H1 (cell line): ENCODE data around the gene EPHA3. TPM values are rescaled to one million over a fixed set of nuclear protein-coding genes. Genes with fewer than 3 reads are reported as not detected.

ENCODE experiments used
- CTCF ChIA-PET: fragments of 300-600 bp; sonication (Branson Sonifier 250); formaldehyde crosslinking; loops from one replicate; lab custom pipeline; 2021; ENCODE audit not compliant: partially characterized antibody; lab: Charles Lee
- POLR2A ChIA-PET: fragments of 300-600 bp; sonication (Branson Sonifier 250); formaldehyde crosslinking; loops from one replicate; lab custom pipeline; 2021; ENCODE audit warnings: inconsistent platforms; ENCODE audit not compliant: partially characterized antibody; lab: Charles Lee
- DNase-seq, 2 experiments: peaks; one replicate each; pipeline versions ENCODE4 v3.0.0 to v3.0.0-alpha.2; 2010 to 2022; ENCODE audit warnings: low spot score in 2 of 2, low read depth in 1 of 2, mixed read lengths in 1 of 2
- FAIRE-seq: peaks from 2 replicates; lab custom pipeline; 2011; peaks lifted over from hg19 to GRCh38; lab: Jason Lieb, UNC
- H2AFZ ChIP-seq: 2 replicates; pipeline ENCODE4 v1.8.1; 2012; ENCODE audit warnings: low read length, inconsistent platforms
- H2AK5ac ChIP-seq: 2 replicates; pipeline ENCODE4 v1.6.1; 2013; ENCODE audit warnings: low read depth, low read length
- H2BK120ac ChIP-seq: replicated peaks from 2 replicates; pipeline ENCODE3; 2013; ENCODE audit warnings: low read depth, low read length, inconsistent platforms
- H2BK12ac ChIP-seq: 2 replicates; pipeline ENCODE4 v1.6.1; 2013; ENCODE audit warnings: low read depth, low read length
- H2BK15ac ChIP-seq: 2 replicates; pipeline ENCODE4 v1.6.1; 2013; ENCODE audit warnings: low read length
- H2BK20ac ChIP-seq: 2 replicates; pipeline ENCODE4 v1.6.1; 2013; ENCODE audit warnings: low read length
- H2BK5ac ChIP-seq: 2 replicates; pipeline ENCODE4 v1.6.1; 2013; ENCODE audit warnings: low read depth, low read length
- H3K14ac ChIP-seq: 2 replicates; pipeline ENCODE4 v1.6.1; 2013; ENCODE audit warnings: inconsistent platforms; ENCODE audit not compliant: insufficient read length
- H3K18ac ChIP-seq: 2 replicates; pipeline ENCODE4 v1.6.1; 2013; ENCODE audit warnings: low read length; ENCODE audit errors: extremely low read depth
- H3K23ac ChIP-seq: 2 replicates; pipeline ENCODE4 v1.6.1; 2013; ENCODE audit warnings: inconsistent platforms; ENCODE audit not compliant: insufficient read length
- H3K23me2 ChIP-seq: 2 replicates; pipeline ENCODE4 v1.6.1; 2013; ENCODE audit warnings: low read depth, low read length
- H3K27ac ChIP-seq: 2 replicates; pipeline ENCODE4 v1.6.1; 2011; ENCODE audit warnings: low read depth, low read length, inconsistent platforms
- H3K27me3 ChIP-seq, 4 experiments: replicated peaks in 1 of 4; 1 replicate in 1 of 4; 2 replicates in 3 of 4; pipeline versions ENCODE4 v1.6.1 to v1.8.1; 2011 to 2013; ENCODE audit warnings: low read length in 3 of 4, mild to moderate bottlenecking in 3 of 4, inconsistent platforms in 2 of 4, mixed read lengths in 2 of 4, moderate library complexity in 1 of 4; ENCODE audit not compliant: control insufficient read depth in 3 of 4, insufficient read depth in 3 of 4; ENCODE audit errors: extremely low read depth in 1 of 4
- H3K36me3 ChIP-seq, 4 experiments: 2 replicates each; pipeline versions ENCODE4 v1.6.1 to v1.8.1; 2011 to 2013; ENCODE audit warnings: mild to moderate bottlenecking in 4 of 4, low read length in 3 of 4, moderate library complexity in 2 of 4, control low read depth in 1 of 4, inconsistent platforms in 1 of 4; ENCODE audit not compliant: insufficient read depth in 4 of 4, control insufficient read depth in 2 of 4
- H3K4ac ChIP-seq: replicated peaks from 2 replicates; pipeline ENCODE3; 2013; ENCODE audit warnings: low read length, low read depth, mixed read lengths, inconsistent platforms; ENCODE audit not compliant: insufficient read length
- H3K4me1 ChIP-seq, 4 experiments: replicated peaks in 1 of 4; 1 replicate in 1 of 4; 2 replicates in 3 of 4; pipeline versions ENCODE4 v1.6.1 to v1.8.1; 2011 to 2013; ENCODE audit warnings: low read length in 3 of 4, inconsistent platforms in 2 of 4, mixed read lengths in 1 of 4; ENCODE audit not compliant: insufficient read depth in 4 of 4, control insufficient read depth in 3 of 4
- H3K4me2 ChIP-seq, 2 experiments: 2 replicates each; pipeline versions ENCODE4 v1.6.1 to v1.8.1; 2011 to 2013; ENCODE audit warnings: low read depth in 2 of 2, low read length in 2 of 2, control low read depth in 1 of 2, inconsistent platforms in 1 of 2, mild to moderate bottlenecking in 1 of 2; ENCODE audit not compliant: insufficient read depth in 1 of 2
- H3K4me3 ChIP-seq, 4 experiments: fragments of 200-600, 300-600 bp in 1 of 4; sonication (generic), shearing (Covaris generic), sonication (Bioruptor Twin) in 1 of 4; 2 replicates each; pipeline versions ENCODE4 v1.5.1 to v1.8.1; 2011 to 2016; ENCODE audit warnings: low read length in 4 of 4, low read depth in 3 of 4, control low read depth in 2 of 4, inconsistent platforms in 2 of 4, mild to moderate bottlenecking in 2 of 4, mixed read lengths in 1 of 4, moderate library complexity in 1 of 4; ENCODE audit not compliant: insufficient read depth in 2 of 4; ENCODE audit errors: extremely low read depth in 1 of 4
- H3K56ac ChIP-seq: replicated peaks from 2 replicates; pipeline ENCODE3; 2013; ENCODE audit warnings: low read depth, mild to moderate bottlenecking, mixed read lengths, low read length, inconsistent platforms; ENCODE audit not compliant: insufficient read length
- H3K79me1 ChIP-seq: 2 replicates; pipeline ENCODE4 v1.6.1; 2013; ENCODE audit warnings: low read depth, low read length, control low read depth
- H3K79me2 ChIP-seq, 2 experiments: 2 replicates each; pipeline versions ENCODE4 v1.6.1 to v1.8.1; 2012 to 2013; ENCODE audit warnings: low read length in 2 of 2, mild to moderate bottlenecking in 2 of 2, inconsistent platforms in 1 of 2; ENCODE audit not compliant: insufficient read depth in 2 of 2, control insufficient read depth in 1 of 2
- H3K9ac ChIP-seq, 4 experiments: replicated peaks in 1 of 4; 1 replicate in 1 of 4; 2 replicates in 3 of 4; pipeline versions ENCODE4 v1.6.1 to v1.8.1; 2011 to 2013; ENCODE audit warnings: low read depth in 3 of 4, low read length in 3 of 4, control low read depth in 2 of 4, mild to moderate bottlenecking in 2 of 4, moderate library complexity in 2 of 4, inconsistent platforms in 1 of 4; ENCODE audit errors: extremely low read depth in 1 of 4
- H3K9me3 ChIP-seq, 2 experiments: 2 replicates each; pipeline versions ENCODE4 v1.6.1 to v1.8.1; 2012 to 2013; ENCODE audit warnings: mild to moderate bottlenecking in 2 of 2, moderate library complexity in 2 of 2, control low read depth in 1 of 2, inconsistent platforms in 1 of 2, low read depth in 1 of 2, low read length in 1 of 2, mixed read lengths in 1 of 2; ENCODE audit not compliant: insufficient read depth in 2 of 2
- H4K20me1 ChIP-seq, 2 experiments: replicated peaks in 1 of 2; 2 replicates each; pipeline versions ENCODE3 to v1.8.1; 2011 to 2013; ENCODE audit warnings: inconsistent platforms in 2 of 2, low read length in 2 of 2, mild to moderate bottlenecking in 1 of 2; ENCODE audit not compliant: insufficient read depth in 2 of 2, control insufficient read depth in 1 of 2
- H4K5ac ChIP-seq: 2 replicates; pipeline ENCODE4 v1.6.1; 2013; ENCODE audit warnings: low read length, low read depth, mixed read lengths, inconsistent platforms; ENCODE audit not compliant: insufficient read length
- H4K8ac ChIP-seq: 2 replicates; pipeline ENCODE4 v1.8.0; 2013; ENCODE audit warnings: mild to moderate bottlenecking, moderate library complexity, low read length, inconsistent platforms; ENCODE audit not compliant: insufficient read depth; ENCODE audit errors: extremely low read depth
- H4K91ac ChIP-seq: replicated peaks from 2 replicates; pipeline ENCODE3; 2013; ENCODE audit warnings: low read length, mixed read lengths, inconsistent platforms; ENCODE audit not compliant: insufficient read length
- ATF3 ChIP-seq: IDR thresholded peaks from 2 replicates; pipeline ENCODE4 v1.6.1; 2011; ENCODE audit warnings: low read depth, mild to moderate bottlenecking, low read length; ENCODE audit not compliant: insufficient read depth
- BCL11A ChIP-seq, 2 experiments: IDR thresholded peaks; one replicate each; pipeline ENCODE4 v1.6.1; 2011; ENCODE audit warnings: low read depth in 2 of 2, low read length in 2 of 2, mild to moderate bottlenecking in 2 of 2
- BRCA1 ChIP-seq: IDR thresholded peaks from 2 replicates; pipeline ENCODE4 v1.6.1; 2012; ENCODE audit warnings: low read depth, low read length, improper control_type of control experiment
- CEBPB ChIP-seq: IDR thresholded peaks from 2 replicates; pipeline ENCODE4 v1.6.1; 2012; ENCODE audit warnings: low read depth, low read length
- EGR1 ChIP-seq: IDR thresholded peaks from 2 replicates; pipeline ENCODE4 v1.6.1; 2011; ENCODE audit warnings: low read depth, low read length, borderline replicate concordance
- FOSL1 ChIP-seq: IDR thresholded peaks from 2 replicates; pipeline ENCODE4 v1.6.1; 2011; ENCODE audit warnings: mild to moderate bottlenecking, low read depth, low read length, moderate library complexity; ENCODE audit not compliant: insufficient read depth
- MAX ChIP-seq: IDR thresholded peaks from 2 replicates; pipeline ENCODE4 v1.6.1; 2012; ENCODE audit warnings: inconsistent platforms
- POLR2A ChIP-seq, 2 experiments: IDR thresholded peaks; 1 replicate in 1 of 2; 2 replicates in 1 of 2; pipeline ENCODE4 v1.6.1; 2011; ENCODE audit warnings: low read depth in 2 of 2, low read length in 2 of 2, mild to moderate bottlenecking in 2 of 2; ENCODE audit errors: control extremely low read depth in 1 of 2
- RNF2 ChIP-seq: fragments of 200-900, 300-1000 bp; sonication (generic); IDR thresholded peaks from 2 replicates; pipeline ENCODE4 v1.7.1; 2016; ENCODE audit warnings: borderline replicate concordance, low read depth, mild to moderate bottlenecking, antibody characterized with exemption, low read length; ENCODE audit not compliant: poor library complexity, severe bottlenecking; ENCODE audit errors: missing control alignments
- TAF7 ChIP-seq: optimal IDR thresholded peaks from 2 replicates; pipeline ENCODE3; 2011; ENCODE audit warnings: low read depth, mild to moderate bottlenecking, inconsistent platforms, low read length, moderate library complexity, borderline replicate concordance
- ZNF274 ChIP-seq: IDR thresholded peaks from 2 replicates; pipeline ENCODE4 v1.7.0; 2012; ENCODE audit warnings: low read length, borderline replicate concordance; ENCODE audit errors: extremely low read depth
- WGBS, 2 experiments: shearing (Covaris generic) in 1 of 2; methylation state at CpG; one replicate each; pipeline versions ENCODE4 v1.1.6 to v1.1.7; 2013 to 2015; ENCODE audit warnings: low lambda C conversion rate in 2 of 2, mixed read lengths in 2 of 2, inconsistent platforms in 1 of 2, low coverage in 1 of 2, missing lambda C conversion rate in 1 of 2; ENCODE audit not compliant: insufficient replicate concordance in 2 of 2, insufficient coverage in 1 of 2, insufficient read length in 1 of 2; ENCODE audit errors: extremely low coverage in 1 of 2, missing lambda C conversion rate in 1 of 2; 5-methylcytosine and 5-hydroxymethylcytosine counted together
- polyA plus RNA-seq, 7 experiments: library from polyadenylated mRNA; depleted of rRNA in 3 of 7; stranded (reverse) in 5 of 7; unstranded in 2 of 7; fragments of >200 nt in 5 of 7; fragments of 200-250 nt in 2 of 7; gene quantifications; 1 replicate in 5 of 7; 2 replicates in 1 of 7; 4 replicates in 1 of 7; pipeline versions ENCODE4 v1.2.1 to v1.2.3, GENCODE V29; 2011 to 2013; ENCODE audit warnings: missing spikeins in 2 of 7, mixed read lengths in 2 of 7
- total RNA-seq: library from RNA; stranded (reverse); fragmentation: NEBNext Ultra II Directional; extraction: Animal tissue kit (Norgen Biotek cat#: 25700); gene quantifications from 2 replicates; pipeline ENCODE4 v1.2.1, GENCODE V29; 2021

The EPHA3 gene
- total and polyA plus RNA-seq, 2 of the 8 experiments (the other 6 are each of a cell fraction or from before 2014, with no cell fraction given): 0.09 to 0.22 TPM

- no peaks in the 10 kb centered on the region for H3K23me2 ChIP-seq
- H3K9ac ChIP-seq: no peak overlapping the region
- no peak overlapping the region for H3K18ac ChIP-seq
- no peak overlapping the region for H2BK15ac ChIP-seq
- no peak overlapping the region for H2BK12ac ChIP-seq
- TF ChIP-seq POLR2A (IDR thresholded peaks at IDR 0.05; ENCODE audit: control extremely low read depth in 1 of 2, low read depth in 2 of 2, low read length in 2 of 2) (no peak), EGR1 (no peak), BCL11A (IDR thresholded peaks at IDR 0.05; ENCODE audit: low read depth in 2 of 2, low read length in 2 of 2) (no peak), RNF2 (no peak), ZNF274 (no peak), FOSL1 (no peak), CEBPB (no peak), MAX (no peak), ATF3 (no peak), TAF7 (no peak), BRCA1 (no peak)
- no peak overlapping the region for H3K56ac ChIP-seq
- peak overlapping the region; percentile 91 for H4K5ac ChIP-seq
- H4K20me1 ChIP-seq: no peaks in the 10 kb centered on the region
- no peaks in the 10 kb centered on the region for H3K79me1 ChIP-seq
- DNase-seq (no peak), FAIRE-seq (no peak)
- H2BK20ac ChIP-seq: peak overlapping the region; percentile 68; the same call in 1 of the 2 replicates
- no peak overlapping the region for H2AK5ac ChIP-seq
- no peak overlapping the region for H2BK120ac ChIP-seq
- POLR2A ChIA-PET: interaction anchor here (0.6 kb wide), 1 partner anchor 33 kb away, joined by 4 read pairs; no protein-coding TSS in a partner anchor
- no peak overlapping the region for H4K8ac ChIP-seq
- no peak overlapping the region; the same call in 1 of the 2 replicates for H3K27ac ChIP-seq
- no peak overlapping the region for H3K23ac ChIP-seq
- H3K4me1 ChIP-seq: peaks cover 0 to 13% (median 2%) of the 10 kb centered on the region in 4 experiments; a peak in 3 of 7 replicates
- CTCF ChIA-PET: interaction anchor here (0.6 to 1.3 kb wide), 4 partner anchors 36 to 635 kb away, joined by 3 read pairs; no protein-coding TSS in a partner anchor
- H3K79me2 ChIP-seq: no peaks in the 10 kb centered on the region
- no peaks in the 10 kb centered on the region for H3K36me3 ChIP-seq
- no peak overlapping the region for H3K4ac ChIP-seq
- WGBS, 2 experiments: 77% methylated on average over 2 of the region's 2 CpGs; no CpG with 5 or more reads in 1 of the 2 experiments
- peak overlapping the region in 1 of 2 experiments; percentile 5; a peak in 1 of 4 replicates for H3K4me2 ChIP-seq
- H3K27me3 ChIP-seq: no peaks in the 10 kb centered on the region
- peak overlapping the region in 1 of 4 experiments; percentile 17; a peak in 1 of 8 replicates for H3K4me3 ChIP-seq
- H2BK5ac ChIP-seq: no peak overlapping the region
- H3K14ac ChIP-seq: no peak overlapping the region
- no peak overlapping the region for H4K91ac ChIP-seq
- H3K9me3 ChIP-seq: no peaks in the 10 kb centered on the region
- no peak overlapping the region for H2AFZ ChIP-seq
Measured at GRCh38 chr3:89245612-89246011, 138.2 kb downstream of the EPHA3 start.
